ENCODE measurements around the gene SLC7A4. TPM values are rescaled to one million over a fixed set of nuclear protein-coding genes. Genes with fewer than 3 reads are reported as not detected.
A peak's percentile ranks its signal among the peaks of the same experiment; 100 is the strongest.

Gene SLC7A4
- total and polyA plus RNA-seq, 2 of the 8 experiments (the other 6 are each of a cell fraction or from before 2014, with no cell fraction given) = 0.92 TPM; not detected in 1

GRCh38 chr22:21014202-21014725 is 18.1 kb downstream of the SLC7A4 start (continued):
- TF ChIP-seq ATF3 (IDR thresholded peaks at IDR 0.05; ENCODE audit: insufficient read depth, low read depth, low read length) (no peak), ZNF274 (IDR thresholded peaks at IDR 0.05; ENCODE audit: borderline replicate concordance, extremely low read depth, low read length) (no peak), TBP (IDR thresholded peaks at IDR 0.05; ENCODE audit: low read depth, low read length) (no peak), USF2 (IDR thresholded peaks at IDR 0.05; ENCODE audit: low read length) (no peak), PHF8 (conservative IDR thresholded peaks at IDR 0.05; ENCODE audit: low read depth, low read length) (no peak), SAP30 (IDR thresholded peaks at IDR 0.05; ENCODE audit: insufficient read depth, insufficient replicate concordance, low read length) (no peak), CTBP2 (IDR thresholded peaks at IDR 0.05; ENCODE audit: borderline replicate concordance, insufficient read depth, insufficient read length, low read length) (no peak), MAX (IDR thresholded peaks at IDR 0.05) (peak; percentile 36; the same call in 1 of the 2 replicates), SUZ12 (IDR thresholded peaks at IDR 0.05; ENCODE audit: low read length) (no peak), EGR1 (IDR thresholded peaks at IDR 0.05; ENCODE audit: borderline replicate concordance, low read depth, low read length) (no peak), CREB1 (IDR thresholded peaks at IDR 0.05) (peak; percentile 93), CTCF (IDR thresholded peaks at IDR 0.05; ENCODE audit: control extremely low read depth in 1 of 3, insufficient read depth in 1 of 3, low read depth in 1 of 3, low read length in 3 of 3) (no peak), RNF2 (IDR thresholded peaks at IDR 0.05; ENCODE audit: borderline replicate concordance, low read depth, low read length, missing control alignments, poor library complexity, severe bottlenecking) (no peak), CHD2 (IDR thresholded peaks at IDR 0.05; ENCODE audit: low read length) (0 out of 2 replicates have a peak, but pooled peaks have one; percentile 39), GTF2F1 (IDR thresholded peaks at IDR 0.05; ENCODE audit: borderline replicate concordance, low read depth, low read length) (no peak), RBBP5 (IDR thresholded peaks at IDR 0.05; ENCODE audit: borderline replicate concordance, low read depth, low read length) (no peak), E2F6 (IDR thresholded peaks at IDR 0.05) (peak; percentile 42; the same call in 1 of the 2 replicates), TEAD4 (IDR thresholded peaks at IDR 0.05; ENCODE audit: low read depth, low read length) (no peak), FOSL1 (IDR thresholded peaks at IDR 0.05; ENCODE audit: insufficient read depth, low read depth, low read length) (no peak)

Data from H1 (cell line).